DMS114 treated with DMSO at 0.1 percent for 48 hours (cell line): ENCODE results near the gene MYH6.
"Not testable (repeated sequence)": the region's sequence is repeated elsewhere in the genome, so short reads cannot be mapped to it uniquely, and the experiment has no call there.

Source experiments
- DNase-seq: peaks from one replicate; lab custom pipeline; 2025; ENCODE audit not compliant: unreplicated experiment; lab: John Stamatoyannopoulos, UW

MYH6 gene

GRCh38 chr14:23436327-23437132 lies 28.5 kb upstream of the MYH6 start:
- no peak for DNase-seq

GRCh38 chr14:23435543-23436326 lies 27.7 kb upstream of the MYH6 start, which contains the start of gene MYH7:
TSS of gene MYH7 (minus strand) at chr14:23435660. CDS start at chr14:23433732, 1,928 bp downstream.
- DNase-seq = no peak

- no peak for DNase-seq
These were observed 26.6 kb upstream of the MYH6 start for GRCh38 chr14:23434488-23435222.

- no peak for DNase-seq
These were observed 25.4 kb upstream of the MYH6 start for GRCh38 chr14:23433457-23433856.

- no peak for DNase-seq
These were observed 24.9 kb upstream of the MYH6 start for GRCh38 chr14:23432946-23433345.

- no peak for DNase-seq
These were observed 24.2 kb upstream of the MYH6 start for GRCh38 chr14:23432102-23432925.

GRCh38 chr14:23431486-23431885 lies 23.4 kb upstream of the MYH6 start:
- no peak for DNase-seq

GRCh38 chr14:23430723-23431085 lies 22.6 kb upstream of the MYH6 start:
- no peak for DNase-seq

- DNase-seq = no peak
These were observed 22.1 kb upstream of the MYH6 start for GRCh38 chr14:23430016-23430722.

- no peak for DNase-seq
These were observed 20.8 kb upstream of the MYH6 start for GRCh38 chr14:23428686-23429495.

GRCh38 chr14:23425798-23426197 lies 17.7 kb upstream of the MYH6 start:
- DNase-seq = not testable (repeated sequence)

- DNase-seq = no peak
These were observed 17.1 kb upstream of the MYH6 start for GRCh38 chr14:23425169-23425568.

GRCh38 chr14:23423657-23424056 lies 15.6 kb upstream of the MYH6 start:
- DNase-seq = no peak

GRCh38 chr14:23421594-23421993 lies 13.5 kb upstream of the MYH6 start:
- DNase-seq = no peak

- DNase-seq = not testable (repeated sequence)
These were observed 11.6 kb upstream of the MYH6 start for GRCh38 chr14:23419646-23420045.

- DNase-seq = no peak
These were observed 9.9 kb upstream of the MYH6 start for GRCh38 chr14:23418021-23418420.

- not testable (repeated sequence) for DNase-seq
These were observed 9.2 kb upstream of the MYH6 start for GRCh38 chr14:23417269-23417668.

- no peak for DNase-seq
These were observed 8.7 kb upstream of the MYH6 start for GRCh38 chr14:23416801-23417200.
